Keratinocyte (primary cell): Measurements from ENCODE around the gene VCL. TPM values are rescaled to one million over a fixed set of nuclear protein-coding genes. Genes with fewer than 3 reads are reported as not detected.

ENCODE experiments used
- DNase-seq: peaks from one replicate; pipeline ENCODE4 v3.0.0-alpha.2; 2011; ENCODE audit warnings: low read depth, missing footprints, low spot score
- FAIRE-seq: peaks from 2 replicates; lab custom pipeline; 2011; peaks lifted over from hg19 to GRCh38; lab: Jason Lieb, UNC
- H2AFZ ChIP-seq: 2 replicates; pipeline ENCODE4 v1.6.0; 2012; ENCODE audit warnings: low read length, control low read depth, inconsistent platforms; ENCODE audit not compliant: control insufficient read depth
- H3K27ac ChIP-seq: 2 replicates; pipeline ENCODE4 v1.5.1; 2011; ENCODE audit warnings: low read length; ENCODE audit not compliant: control insufficient read depth, insufficient read depth
- H3K27me3 ChIP-seq: 3 replicates; pipeline ENCODE4 v1.6.0; 2011; ENCODE audit warnings: low read length; ENCODE audit not compliant: control insufficient read depth, insufficient read depth; ENCODE audit errors: extremely low read depth
- H3K36me3 ChIP-seq, 2 experiments: 2 replicates in 1 of 2; 3 replicates in 1 of 2; pipeline ENCODE4 v1.5.1; 2011; ENCODE audit warnings: low read length in 2 of 2, mild to moderate bottlenecking in 1 of 2; ENCODE audit not compliant: control insufficient read depth in 2 of 2, insufficient read depth in 2 of 2; ENCODE audit errors: extremely low read depth in 1 of 2
- H3K4me1 ChIP-seq: 3 replicates; pipeline ENCODE4 v1.5.1; 2011; ENCODE audit warnings: low read length; ENCODE audit not compliant: control insufficient read depth, insufficient read depth; ENCODE audit errors: extremely low read depth
- H3K4me2 ChIP-seq: 3 replicates; pipeline ENCODE4 v1.6.0; 2011; ENCODE audit warnings: low read depth, low read length; ENCODE audit not compliant: control insufficient read depth, insufficient read depth; ENCODE audit errors: extremely low read depth
- H3K4me3 ChIP-seq, 3 experiments: fragments of 200-600 bp in 1 of 3; sonication (generic) in 1 of 3; 2 replicates in 2 of 3; 3 replicates in 1 of 3; pipeline ENCODE4 v1.5.1; 2011 to 2016; ENCODE audit warnings: low read length in 3 of 3, mild to moderate bottlenecking in 3 of 3, control low read depth in 2 of 3, inconsistent platforms in 1 of 3, low read depth in 1 of 3, mixed read lengths in 1 of 3, mixed run types in 1 of 3, moderate library complexity in 1 of 3; ENCODE audit not compliant: control insufficient read depth in 2 of 3, insufficient read depth in 2 of 3; ENCODE audit errors: extremely low read depth in 1 of 3
- H3K79me2 ChIP-seq: 2 replicates; pipeline ENCODE4 v1.6.0; 2012; ENCODE audit warnings: low read length; ENCODE audit not compliant: control insufficient read depth, insufficient read depth
- H3K9ac ChIP-seq: 3 replicates; pipeline ENCODE4 v1.6.0; 2011; ENCODE audit warnings: low read length; ENCODE audit not compliant: control insufficient read depth, insufficient read depth; ENCODE audit errors: extremely low read depth
- H3K9me1 ChIP-seq: 3 replicates; pipeline ENCODE4 v1.6.0; 2011; ENCODE audit warnings: low read length; ENCODE audit not compliant: control insufficient read depth, insufficient read depth; ENCODE audit errors: extremely low read depth
- H3K9me3 ChIP-seq: 2 replicates; pipeline ENCODE4 v1.5.1; 2012; ENCODE audit warnings: low read depth, low read length; ENCODE audit not compliant: control insufficient read depth
- H4K20me1 ChIP-seq: 3 replicates; pipeline ENCODE4 v1.6.0; 2011; ENCODE audit warnings: low read length; ENCODE audit not compliant: control insufficient read depth, insufficient read depth; ENCODE audit errors: extremely low read depth
- EZH2 ChIP-seq: IDR thresholded peaks from one replicate; pipeline ENCODE4 v1.6.1; 2012; ENCODE audit warnings: inconsistent platforms, mild to moderate bottlenecking, low read length, moderate library complexity
- dilution Hi-C: fragments of 300-500 bp; cut with MboI; formaldehyde crosslinking; loops from one replicate; pipeline ENCODE4 v1.7.0; 2020; ENCODE audit warnings: low sequenced_read_pairs; ENCODE audit not compliant: extremely low pct_ligation_motif_present
- polyA plus RNA-seq, 5 experiments: library from polyadenylated mRNA; depleted of rRNA in 3 of 5; stranded (reverse) in 3 of 5; stranded (forward) in 1 of 5; unstranded in 1 of 5; fragments of >200 nt; gene quantifications; 1 replicate in 1 of 5; 2 replicates in 3 of 5; 3 replicates in 1 of 5; pipeline versions ENCODE4 v1.2.1 to v1.2.3, GENCODE V29; 2011 to 2012; ENCODE audit warnings: missing spikeins in 2 of 5, low read depth in 1 of 5, low replicate concordance in 1 of 5
- TF ChIP-seq, protein P1 (sequence below), 3 experiments: IDR thresholded peaks in 1 of 3; conservative IDR thresholded peaks in 1 of 3; optimal IDR thresholded peaks in 1 of 3; 2 replicates in 2 of 3; 3 replicates in 1 of 3; pipeline versions ENCODE3 to v1.5.1; 2011; ENCODE audit warnings: low read length in 3 of 3, mild to moderate bottlenecking in 3 of 3, moderate library complexity in 2 of 3, control low read depth in 1 of 3, inconsistent platforms in 1 of 3; ENCODE audit not compliant: insufficient read depth in 2 of 3; ENCODE audit errors: extremely low read depth in 1 of 3

The VCL gene
- polyA plus RNA-seq, 1 donor (not counting 4 experiments of a cell fraction or from before 2014, with no cell fraction given), result 102 TPM

GRCh38 chr10:74035303-74035702 is 37.4 kb downstream of the VCL start:
- H3K9me3 ChIP-seq, result no peaks in the 10 kb centered on the region
- peaks cover 4 to 5% of the 10 kb centered on the region in 2 experiments for H3K36me3 ChIP-seq
- FAIRE-seq, result no peak
- no peak overlapping the region for H3K9ac ChIP-seq
- TF ChIP-seq, protein P1, sequence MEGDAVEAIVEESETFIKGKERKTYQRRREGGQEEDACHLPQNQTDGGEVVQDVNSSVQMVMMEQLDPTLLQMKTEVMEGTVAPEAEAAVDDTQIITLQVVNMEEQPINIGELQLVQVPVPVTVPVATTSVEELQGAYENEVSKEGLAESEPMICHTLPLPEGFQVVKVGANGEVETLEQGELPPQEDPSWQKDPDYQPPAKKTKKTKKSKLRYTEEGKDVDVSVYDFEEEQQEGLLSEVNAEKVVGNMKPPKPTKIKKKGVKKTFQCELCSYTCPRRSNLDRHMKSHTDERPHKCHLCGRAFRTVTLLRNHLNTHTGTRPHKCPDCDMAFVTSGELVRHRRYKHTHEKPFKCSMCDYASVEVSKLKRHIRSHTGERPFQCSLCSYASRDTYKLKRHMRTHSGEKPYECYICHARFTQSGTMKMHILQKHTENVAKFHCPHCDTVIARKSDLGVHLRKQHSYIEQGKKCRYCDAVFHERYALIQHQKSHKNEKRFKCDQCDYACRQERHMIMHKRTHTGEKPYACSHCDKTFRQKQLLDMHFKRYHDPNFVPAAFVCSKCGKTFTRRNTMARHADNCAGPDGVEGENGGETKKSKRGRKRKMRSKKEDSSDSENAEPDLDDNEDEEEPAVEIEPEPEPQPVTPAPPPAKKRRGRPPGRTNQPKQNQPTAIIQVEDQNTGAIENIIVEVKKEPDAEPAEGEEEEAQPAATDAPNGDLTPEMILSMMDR (optimal IDR thresholded peaks at IDR 0.05 in 1 of 3, IDR thresholded peaks at IDR 0.05 in 1 of 3, conservative IDR thresholded peaks at IDR 0.05 in 1 of 3; ENCODE audit: extremely low read depth in 1 of 3, insufficient read depth in 2 of 3, low read length in 3 of 3), result peak in 2 of 3 experiments; percentile 17 to 19
- no peak for TF ChIP-seq EZH2
- peaks cover 12% of the 10 kb centered on the region for H3K4me1 ChIP-seq
- DNase-seq, result no peak
- H3K27me3 ChIP-seq, result no peaks in the 10 kb centered on the region
- dilution Hi-C loops, result no loop called here
- H3K79me2 ChIP-seq, result peaks cover 43% of the 10 kb centered on the region
- H3K4me2 ChIP-seq, result no peak overlapping the region
- no peaks in the 10 kb centered on the region for H4K20me1 ChIP-seq
- no peak overlapping the region for H3K4me3 ChIP-seq
- no peak overlapping the region for H3K27ac ChIP-seq
- H2AFZ ChIP-seq, result no peak overlapping the region
- no peaks in the 10 kb centered on the region for H3K9me1 ChIP-seq

- no peak for FAIRE-seq
- no peak overlapping the region for H3K4me3 ChIP-seq
- peaks cover 2 to 3% of the 10 kb centered on the region in 2 experiments for H3K36me3 ChIP-seq
- H3K27me3 ChIP-seq, result no peaks in the 10 kb centered on the region
- H3K4me1 ChIP-seq, result peaks cover 12% of the 10 kb centered on the region
- no peaks in the 10 kb centered on the region for H3K9me3 ChIP-seq
- dilution Hi-C loops, result no loop called here
- peaks cover 39% of the 10 kb centered on the region for H3K79me2 ChIP-seq
- TF ChIP-seq, protein P1 (optimal IDR thresholded peaks at IDR 0.05 in 1 of 3, IDR thresholded peaks at IDR 0.05 in 1 of 3, conservative IDR thresholded peaks at IDR 0.05 in 1 of 3; ENCODE audit: extremely low read depth in 1 of 3, insufficient read depth in 2 of 3, low read length in 3 of 3), result no peak
- no peak for TF ChIP-seq EZH2
- no peak overlapping the region for H3K27ac ChIP-seq
- no peak for DNase-seq
- no peak overlapping the region for H2AFZ ChIP-seq
- H4K20me1 ChIP-seq, result no peaks in the 10 kb centered on the region
- no peak overlapping the region for H3K9ac ChIP-seq
- H3K4me2 ChIP-seq, result no peak overlapping the region
- H3K9me1 ChIP-seq, result no peaks in the 10 kb centered on the region
Measured at GRCh38 chr10:74036474-74036873, 38.6 kb downstream of the VCL start.
